ENCODE data around the gene PADI3.

- TF ChIP-seq POLR2A (IDR thresholded peaks at IDR 0.05; ENCODE audit: insufficient read depth in 1 of 2, low read depth in 2 of 2, low read length in 2 of 2) = no peak
- TF ChIP-seq ZNF362 (CRISPR knock-in tag; IDR thresholded peaks at IDR 0.05; ENCODE audit: borderline replicate concordance) = no peak
- TF ChIP-seq ZNF296 (CRISPR knock-in tag; conservative IDR thresholded peaks at IDR 0.05) = no peak
- no peak for TF ChIP-seq SAFB2 (CRISPR knock-in tag; IDR thresholded peaks at IDR 0.05; ENCODE audit: borderline replicate concordance, low read depth)
Observed at GRCh38 chr1:17204546-17205440, 44.1 kb upstream of the PADI3 start, which contains the start of gene PADI1.

Measured in HepG2 (cell line).